Astrocyte of the spinal cord (primary cell): ENCODE results near the gene SHISA7.

Source experiments
- DNase-seq: peaks from one replicate; pipeline ENCODE4 v3.0.0; 2011; ENCODE audit warnings: low read depth, low spot score
- H3K4me3 ChIP-seq: 2 replicates; pipeline ENCODE4 v1.5.1; 2011; ENCODE audit warnings: low read depth, mild to moderate bottlenecking, low read length, moderate library complexity
- CTCF ChIP-seq: IDR thresholded peaks from 2 replicates; pipeline ENCODE4 v1.5.1; 2012; ENCODE audit warnings: low read depth, mild to moderate bottlenecking, low read length, inconsistent platforms
- in situ Hi-C: cut with HindIII; loops from 2 replicates; pipeline ENCODE4 v1.10.0; 2017; ENCODE audit warnings: low sequenced_read_pairs

The SHISA7 gene

DNA sequence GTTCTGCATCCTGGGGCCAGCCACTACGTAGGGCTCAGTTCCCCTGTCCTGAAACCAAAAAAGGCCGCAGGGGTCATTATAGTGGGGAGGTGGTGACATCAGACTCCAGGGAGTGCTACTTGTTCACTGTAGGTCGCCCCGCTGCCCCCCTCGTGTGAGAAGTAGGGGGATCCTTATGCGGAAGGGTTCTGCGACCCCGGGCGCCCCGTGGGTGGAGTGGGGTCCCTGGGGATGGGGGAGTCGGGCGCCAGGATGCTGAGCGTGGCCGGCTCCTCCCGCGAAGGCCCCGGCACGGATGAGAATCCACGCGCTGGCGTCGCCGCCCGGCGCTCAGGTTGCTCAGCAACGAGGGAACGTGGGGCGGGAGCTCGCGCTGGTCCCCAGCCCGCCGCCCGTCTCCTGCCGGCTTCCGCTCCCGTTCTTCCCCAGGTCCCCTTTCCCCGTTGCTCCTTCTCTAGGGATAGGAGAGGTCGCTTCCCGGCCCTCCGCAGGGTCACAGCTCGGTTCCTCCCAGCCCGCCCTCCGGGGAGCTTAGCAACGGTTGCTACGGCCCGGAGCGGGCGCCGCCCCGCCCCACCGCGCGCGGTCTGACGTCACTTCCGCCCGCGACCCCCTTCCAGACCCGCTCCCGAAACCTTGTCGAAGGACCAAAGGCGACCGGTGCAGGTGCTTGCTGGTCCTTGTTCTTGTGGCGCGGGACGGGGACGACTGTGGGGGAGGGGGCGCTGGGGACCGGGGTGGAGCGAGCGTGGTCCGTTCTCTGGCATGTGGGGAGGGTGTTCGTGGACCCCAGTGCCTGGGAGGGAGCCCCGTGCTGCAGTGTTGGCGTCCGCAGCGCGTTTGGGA, 41.7 kb upstream of the SHISA7 start, which contains the start of gene NAT14:
TSS of gene NAT14 (plus strand) at position 596 of the 846 bp plus-strand sequence. CDS start 521 bp downstream, outside the sequence.
- in situ Hi-C loops = no loop called here
- peak within 1 kb of the TSS; percentile 73 for H3K4me3 ChIP-seq
- TF ChIP-seq CTCF = no peak
- peak; percentile 60 for DNase-seq

DNA sequence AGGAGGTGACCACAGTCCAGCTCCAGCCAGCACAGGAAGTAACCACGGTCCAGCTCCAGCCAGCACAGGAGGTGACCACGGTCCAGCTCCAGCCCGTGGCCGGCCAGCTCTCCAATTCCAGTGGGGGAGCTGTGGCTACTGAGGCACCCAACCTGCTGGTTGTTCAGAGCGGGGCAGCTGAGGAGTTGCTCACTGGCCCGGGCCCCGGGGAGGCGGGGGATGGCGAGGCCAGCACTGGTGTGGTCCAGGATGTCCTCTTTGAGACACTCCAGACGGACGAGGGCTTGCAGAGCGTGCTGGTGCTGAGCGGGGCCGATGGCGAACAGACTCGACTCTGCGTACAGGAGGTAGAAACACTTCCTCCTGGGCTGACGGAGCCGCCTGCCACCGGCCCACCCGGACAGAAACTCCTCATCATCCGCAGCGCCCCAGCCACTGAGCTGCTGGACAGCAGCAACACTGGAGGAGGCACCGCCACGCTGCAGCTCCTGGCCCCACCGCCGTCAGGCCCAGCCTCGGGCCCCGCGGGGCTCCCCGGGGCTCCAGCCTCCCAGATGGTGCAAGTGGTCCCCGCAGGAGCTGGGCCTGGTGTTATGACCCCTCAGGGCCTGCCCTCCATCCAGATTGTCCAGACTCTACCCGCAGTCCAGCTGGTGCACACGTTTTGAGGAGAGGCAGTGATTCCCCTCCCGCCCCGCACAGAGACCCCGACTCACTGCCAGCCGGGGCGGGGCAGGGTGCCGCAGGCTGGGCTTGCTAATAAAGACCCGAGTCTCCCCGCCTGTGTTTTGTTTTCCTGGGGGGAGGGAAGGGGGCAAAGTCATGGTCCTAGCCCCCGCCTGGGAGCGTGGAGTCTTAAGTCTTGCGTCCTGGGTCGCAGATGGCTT, 40.8 kb upstream of the SHISA7 start:
- H3K4me3 ChIP-seq = peak overlapping the region; percentile 73
- DNase-seq = no peak
- in situ Hi-C loops = no loop called here
- TF ChIP-seq CTCF = no peak

- no peak for TF ChIP-seq CTCF
- DNase-seq = no peak
- no peak overlapping the region for H3K4me3 ChIP-seq
- in situ Hi-C loops = no loop called here
Measured at GRCh38 chr19:55482967-55483705, 40.0 kb upstream of the SHISA7 start.

DNA sequence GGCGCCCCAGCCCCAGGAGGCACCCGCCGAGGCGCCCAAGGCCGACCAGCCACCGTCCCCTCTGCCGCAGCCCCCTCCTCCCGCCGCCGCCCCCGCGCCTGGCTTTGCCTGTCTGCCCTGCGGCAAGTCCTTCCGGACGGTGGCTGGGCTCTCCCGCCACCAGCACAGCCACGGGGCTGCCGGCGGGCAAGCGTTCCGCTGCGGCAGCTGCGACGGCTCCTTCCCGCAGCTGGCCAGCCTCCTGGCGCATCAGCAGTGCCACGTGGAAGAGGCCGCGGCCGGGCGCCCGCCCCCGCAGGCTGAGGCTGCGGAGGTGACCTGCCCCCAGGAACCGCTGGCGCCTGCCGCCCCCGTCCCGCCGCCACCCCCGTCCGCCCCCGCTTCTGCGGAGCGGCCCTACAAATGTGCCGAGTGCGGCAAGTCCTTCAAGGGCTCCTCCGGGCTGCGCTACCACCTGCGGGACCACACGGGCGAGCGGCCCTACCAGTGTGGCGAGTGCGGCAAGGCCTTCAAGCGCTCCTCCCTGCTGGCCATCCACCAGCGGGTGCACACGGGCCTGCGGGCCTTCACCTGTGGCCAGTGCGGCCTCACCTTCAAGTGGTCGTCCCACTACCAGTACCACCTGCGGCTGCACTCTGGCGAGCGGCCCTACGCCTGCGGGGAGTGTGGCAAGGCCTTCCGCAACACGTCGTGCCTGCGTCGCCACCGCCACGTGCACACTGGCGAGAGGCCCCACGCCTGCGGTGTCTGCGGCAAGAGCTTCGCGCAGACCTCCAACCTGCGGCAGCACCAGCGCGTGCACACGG, 39.3 kb upstream of the SHISA7 start:
- no peak overlapping the region for H3K4me3 ChIP-seq
- in situ Hi-C loops = no loop called here
- no peak for DNase-seq
- TF ChIP-seq CTCF = no peak

DNA sequence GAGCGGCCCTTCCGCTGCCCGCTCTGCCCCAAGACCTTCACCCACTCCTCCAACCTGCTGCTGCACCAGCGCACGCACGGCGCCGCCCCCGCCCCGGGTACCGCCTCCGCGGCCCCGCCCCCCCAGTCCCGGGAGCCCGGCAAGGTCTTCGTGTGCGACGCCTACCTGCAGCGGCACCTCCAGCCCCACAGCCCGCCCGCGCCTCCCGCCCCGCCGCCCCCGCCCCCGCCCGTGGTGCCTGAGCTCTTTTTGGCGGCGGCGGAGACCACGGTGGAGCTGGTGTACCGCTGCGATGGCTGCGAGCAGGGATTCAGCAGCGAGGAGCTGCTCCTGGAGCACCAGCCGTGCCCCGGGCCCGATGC, 38.7 kb upstream of the SHISA7 start:
- H3K4me3 ChIP-seq = no peak overlapping the region
- DNase-seq = no peak
- no peak for TF ChIP-seq CTCF
- in situ Hi-C loops = no loop called here
